ENCODE measurements around the gene ZCWPW1.

- TF ChIP-seq, protein P1, sequence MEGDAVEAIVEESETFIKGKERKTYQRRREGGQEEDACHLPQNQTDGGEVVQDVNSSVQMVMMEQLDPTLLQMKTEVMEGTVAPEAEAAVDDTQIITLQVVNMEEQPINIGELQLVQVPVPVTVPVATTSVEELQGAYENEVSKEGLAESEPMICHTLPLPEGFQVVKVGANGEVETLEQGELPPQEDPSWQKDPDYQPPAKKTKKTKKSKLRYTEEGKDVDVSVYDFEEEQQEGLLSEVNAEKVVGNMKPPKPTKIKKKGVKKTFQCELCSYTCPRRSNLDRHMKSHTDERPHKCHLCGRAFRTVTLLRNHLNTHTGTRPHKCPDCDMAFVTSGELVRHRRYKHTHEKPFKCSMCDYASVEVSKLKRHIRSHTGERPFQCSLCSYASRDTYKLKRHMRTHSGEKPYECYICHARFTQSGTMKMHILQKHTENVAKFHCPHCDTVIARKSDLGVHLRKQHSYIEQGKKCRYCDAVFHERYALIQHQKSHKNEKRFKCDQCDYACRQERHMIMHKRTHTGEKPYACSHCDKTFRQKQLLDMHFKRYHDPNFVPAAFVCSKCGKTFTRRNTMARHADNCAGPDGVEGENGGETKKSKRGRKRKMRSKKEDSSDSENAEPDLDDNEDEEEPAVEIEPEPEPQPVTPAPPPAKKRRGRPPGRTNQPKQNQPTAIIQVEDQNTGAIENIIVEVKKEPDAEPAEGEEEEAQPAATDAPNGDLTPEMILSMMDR (IDR thresholded peaks at IDR 0.05; ENCODE audit: low read depth, low read length): no peak
- no peak for TF ChIP-seq POLR2A (IDR thresholded peaks at IDR 0.05; ENCODE audit: extremely low read depth, insufficient read length)
- TF ChIP-seq MAX (IDR thresholded peaks at IDR 0.05; ENCODE audit: low read depth, low read length): no peak
These were observed 6.0 kb upstream of the ZCWPW1 start for GRCh38 chr7:100434297-100435144.
